Inferior parietal cortex (tissue), 1 donor: ENCODE data around the gene FBLN7.
"Not testable (repeated sequence)": the region's sequence is repeated elsewhere in the genome, so short reads cannot be mapped to it uniquely, and the experiment has no call there.

Experiments
- DNase-seq: peaks from one replicate; pipeline ENCODE4 v3.0.0-alpha.2; 2016; ENCODE audit errors: extremely low spot score

The FBLN7 gene

GRCh38 chr2:112138159-112139032 is at the start of gene FBLN7:
Gene FBLN7, plus strand, starts transcription at chr2:112138385. Its CDS starts 271 bp downstream, at chr2:112138656.
- no peak for DNase-seq

GRCh38 chr2:112089375-112089774 is 48.8 kb upstream of the FBLN7 start:
- DNase-seq = no peak

DNA sequence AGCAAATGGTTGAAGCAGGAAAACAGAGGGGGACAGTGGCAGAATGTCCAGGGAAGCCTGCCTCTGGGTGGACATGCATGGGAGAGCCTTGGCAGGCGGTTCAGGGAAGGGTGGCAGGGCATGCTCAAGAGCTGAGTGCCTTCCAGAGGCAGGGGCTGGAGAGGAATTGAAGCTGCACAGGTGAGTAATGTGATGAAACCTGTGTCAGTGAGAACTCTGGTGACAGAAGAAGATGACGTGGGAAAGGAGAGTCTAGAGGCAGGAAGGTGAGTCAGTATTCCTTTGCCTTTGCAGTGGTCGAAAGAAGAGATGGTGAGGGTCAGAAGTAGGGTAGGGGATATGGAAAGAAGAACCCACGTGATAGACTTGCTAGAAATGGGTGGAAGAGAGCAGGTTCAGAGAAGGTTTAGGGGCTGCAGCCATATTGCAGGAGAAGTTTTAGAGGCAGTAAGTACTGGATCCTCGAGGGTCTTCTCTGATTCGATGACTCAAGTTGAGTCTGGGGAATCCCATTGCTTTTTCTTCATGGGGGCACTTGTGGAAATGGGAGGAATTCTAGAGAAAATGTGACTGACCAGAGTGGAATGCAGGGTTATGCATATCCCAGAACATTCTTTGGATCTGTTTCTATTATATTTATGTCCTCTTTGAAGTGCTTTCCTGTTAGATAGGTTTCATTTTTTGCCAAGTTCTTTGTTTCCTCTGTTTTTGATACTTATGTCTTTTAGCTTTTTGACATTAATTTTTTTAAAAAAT is 45.7 kb upstream of the FBLN7 start:
- DNase-seq = no peak

- no peak for DNase-seq
Measured at GRCh38 chr2:112093216-112093615, 45.0 kb upstream of the FBLN7 start.

GRCh38 chr2:112095681-112096080 is 42.5 kb upstream of the FBLN7 start:
- DNase-seq = no peak

DNA sequence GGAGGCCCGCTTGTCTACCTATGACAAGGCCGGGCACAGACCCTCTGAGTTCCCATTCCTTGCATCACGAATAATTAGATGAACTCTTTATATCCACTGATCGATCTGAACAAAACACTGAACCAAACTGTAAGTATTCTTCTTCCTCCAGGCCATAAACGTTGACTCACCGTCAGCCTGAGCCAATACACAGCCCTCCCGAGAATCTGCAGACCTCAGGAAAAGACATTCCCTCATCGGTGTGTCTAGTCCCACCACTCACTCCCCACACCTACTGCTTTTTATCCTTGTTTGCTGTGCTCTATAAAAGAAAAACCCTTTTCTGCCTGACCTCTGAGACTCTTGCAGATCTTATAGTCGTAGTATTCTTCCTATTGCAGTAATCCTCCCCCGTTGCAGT is 42.1 kb upstream of the FBLN7 start:
- DNase-seq = no peak

DNA sequence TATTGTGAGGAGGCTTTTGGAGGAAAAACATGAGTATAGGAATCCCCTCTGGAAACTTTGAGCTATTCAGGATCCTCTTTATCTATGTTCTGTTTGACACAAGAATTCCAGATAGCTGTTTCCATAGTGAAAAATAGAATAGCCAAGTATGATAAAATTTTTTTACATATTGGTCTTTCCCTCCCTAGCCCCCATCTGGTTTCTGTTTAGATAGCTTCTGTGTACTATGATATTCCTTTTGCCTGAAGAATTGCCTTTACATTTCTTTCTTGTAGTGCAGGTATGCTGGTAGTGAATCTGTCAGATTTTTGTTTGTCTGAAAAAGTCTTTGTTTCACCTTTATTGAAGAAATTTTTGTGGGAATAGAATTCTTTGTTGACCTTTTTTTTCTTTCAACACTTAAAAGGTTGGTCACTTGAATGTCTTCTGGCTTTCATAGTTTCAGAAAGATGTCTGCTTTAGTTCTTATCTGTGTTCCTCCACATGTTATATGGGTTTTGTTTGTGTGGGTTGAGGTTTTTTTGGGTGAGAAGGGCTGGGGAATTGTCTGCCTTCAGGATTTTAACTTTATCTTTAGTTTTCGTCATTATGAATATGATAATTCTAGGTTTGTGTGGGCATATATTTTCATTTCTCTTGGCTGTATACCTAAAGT is 29.9 kb upstream of the FBLN7 start:
- DNase-seq = no peak

GRCh38 chr2:112109278-112109677 is 28.9 kb upstream of the FBLN7 start:
- DNase-seq = no peak

DNA sequence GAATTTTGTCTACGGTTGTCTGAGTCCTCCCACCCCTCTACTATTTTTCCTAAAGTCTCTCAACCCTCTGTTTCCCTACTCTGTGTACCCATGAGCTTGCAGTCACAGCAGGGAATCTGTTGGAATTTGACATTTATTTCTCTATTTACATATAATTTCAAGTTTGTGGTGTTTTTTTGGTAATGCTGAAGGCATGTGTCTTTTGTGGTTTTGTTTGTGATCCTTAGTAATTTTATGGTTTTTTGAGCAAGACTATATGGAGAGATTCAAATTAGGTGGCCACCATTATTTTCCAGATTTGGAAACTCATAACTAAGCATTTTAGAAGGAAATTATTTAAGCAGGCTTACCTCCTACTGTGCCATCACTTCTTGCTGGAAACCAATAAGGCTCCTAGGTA is 27.2 kb upstream of the FBLN7 start:
- no peak for DNase-seq

GRCh38 chr2:112113354-112113753 is 24.8 kb upstream of the FBLN7 start:
- DNase-seq = not testable (repeated sequence)

GRCh38 chr2:112118148-112118547 is 20.0 kb upstream of the FBLN7 start:
- DNase-seq = no peak

GRCh38 chr2:112121682-112122254 is 16.4 kb upstream of the FBLN7 start:
- peak; percentile 77 for DNase-seq

DNA sequence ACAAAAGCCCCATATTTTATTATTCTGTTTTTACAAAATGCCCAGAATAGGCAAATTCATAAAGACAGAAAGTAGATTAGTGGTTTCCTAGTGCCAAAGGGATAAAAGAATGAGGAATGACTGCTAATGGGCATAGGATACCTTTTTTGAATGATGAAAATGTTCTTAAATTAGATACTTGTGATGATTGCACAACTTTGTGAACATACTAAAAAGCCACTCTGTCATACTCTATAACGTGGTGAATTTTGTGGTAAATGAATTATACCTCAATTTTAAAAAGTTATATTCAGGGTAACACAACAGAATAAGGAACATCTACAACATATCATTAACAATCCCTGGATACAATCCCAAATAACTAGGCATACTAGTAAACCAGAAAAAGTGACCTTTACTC is 9.1 kb upstream of the FBLN7 start:
- DNase-seq = no peak

DNA sequence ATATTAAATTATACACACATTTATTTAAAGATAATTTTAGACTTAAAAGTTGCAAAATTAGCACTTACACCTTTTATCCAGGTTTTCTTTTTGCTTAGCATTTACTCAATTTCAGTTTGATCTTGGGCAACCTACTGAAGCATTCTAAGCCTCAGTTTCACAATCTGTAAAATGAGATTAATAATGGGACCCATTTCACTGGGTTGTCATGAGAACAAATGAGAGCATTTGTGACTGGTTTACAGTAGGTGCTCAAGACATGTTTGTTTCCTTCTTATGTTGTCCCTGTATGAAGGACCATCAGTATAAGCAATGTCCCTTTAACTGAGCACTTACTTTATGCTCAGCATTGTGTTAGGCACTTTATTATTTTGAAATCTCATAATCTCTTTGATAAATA is 4.8 kb upstream of the FBLN7 start:
- DNase-seq = no peak

DNA sequence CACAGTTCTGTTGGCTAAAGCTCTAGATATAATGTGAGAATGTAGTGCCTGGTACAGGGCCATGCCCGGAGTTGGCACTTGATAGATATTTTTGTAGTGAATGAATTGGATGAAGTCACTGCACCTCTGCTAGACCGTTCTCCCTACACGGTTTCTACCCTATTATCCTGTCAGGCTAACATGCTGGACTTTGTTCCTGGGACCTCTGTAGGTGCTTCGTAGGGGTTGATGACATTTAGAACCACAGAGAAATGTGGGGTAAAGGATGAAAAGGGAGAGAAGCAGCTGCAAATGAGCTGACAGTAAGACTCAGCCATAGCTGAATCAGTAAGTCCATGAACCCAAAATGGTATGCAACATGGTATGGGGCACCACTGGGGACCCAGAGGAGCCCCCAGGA is 4.1 kb upstream of the FBLN7 start:
- no peak for DNase-seq

- DNase-seq = no peak
Measured at GRCh38 chr2:112136096-112136495, 2.1 kb upstream of the FBLN7 start.

GRCh38 chr2:112137516-112138158 is 548 bp upstream of the FBLN7 start:
- DNase-seq = no peak

- not testable (repeated sequence) for DNase-seq
Measured at GRCh38 chr2:112139033-112139614, 939 bp downstream of the FBLN7 start.

DNA sequence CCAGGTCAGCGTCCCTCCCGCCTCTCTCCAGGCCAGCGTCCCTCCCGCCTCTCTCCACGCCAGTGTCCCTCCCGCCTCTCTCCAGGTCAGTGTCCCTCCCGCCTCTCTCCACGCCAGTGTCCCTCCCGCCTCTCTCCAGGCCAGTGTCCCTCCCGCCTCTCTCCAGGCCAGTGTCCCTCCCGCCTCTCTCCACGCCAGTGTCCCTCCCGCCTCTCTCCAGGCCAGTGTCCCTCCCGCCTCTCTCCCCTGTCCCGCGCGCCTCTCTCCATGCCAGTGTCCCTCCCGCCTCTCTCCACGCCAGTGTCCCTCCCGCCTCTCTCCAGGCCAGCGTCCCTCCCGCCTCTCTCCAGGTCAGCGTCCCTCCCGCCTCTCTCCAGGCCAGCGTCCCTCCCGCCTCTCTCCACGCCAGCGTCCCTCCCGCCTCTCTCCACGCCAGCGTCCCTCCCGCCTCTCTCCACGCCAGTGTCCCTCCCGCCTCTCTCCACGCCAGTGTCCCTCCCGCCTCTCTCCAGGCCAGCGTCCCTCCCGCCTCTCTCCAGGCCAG is 1.5 kb downstream of the FBLN7 start:
- DNase-seq = not testable (repeated sequence)

DNA sequence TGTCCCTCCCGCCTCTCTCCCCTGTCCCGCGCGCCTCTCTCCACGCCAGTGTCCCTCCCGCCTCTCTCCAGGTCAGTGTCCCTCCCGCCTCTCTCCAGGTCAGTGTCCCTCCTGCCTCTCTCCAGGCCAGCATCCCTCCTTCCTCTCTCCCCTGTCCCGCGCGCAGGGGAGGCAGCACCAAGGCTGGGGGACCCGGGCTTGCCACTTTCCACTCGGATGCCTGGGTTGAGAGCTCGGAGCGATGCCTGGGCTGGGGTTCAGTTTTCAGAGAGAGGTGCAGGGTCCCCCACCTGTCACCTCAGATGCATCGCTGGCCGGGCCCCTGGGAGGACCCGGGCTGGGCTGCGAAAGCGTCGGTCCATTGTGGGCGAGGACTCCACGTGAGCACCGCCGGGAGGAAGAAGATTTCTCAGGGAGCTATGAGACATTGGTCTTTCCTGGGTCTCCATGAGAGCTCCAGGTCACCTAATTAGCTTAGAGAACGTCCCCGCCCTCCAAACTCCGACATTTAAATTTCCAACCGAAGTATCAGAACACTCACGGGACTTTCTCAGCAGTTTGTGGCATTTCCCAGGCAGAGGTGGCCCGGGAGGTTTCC is 2.1 kb downstream of the FBLN7 start:
- DNase-seq = no peak
